A549 (cell line): Measurements from ENCODE around the gene DDX49. TPM values are rescaled to one million over a fixed set of nuclear protein-coding genes. Genes with fewer than 3 reads are reported as not detected.

Experiments used
- ATAC-seq, 2 experiments: fragments of 200-7000 bp in 1 of 2; fragments of >200 bp in 1 of 2; cut with Nextera tagmentation in 1 of 2; cut with Tn5 transposase in 1 of 2; 3 replicates each; pipeline versions ENCODE4 v1.8.0 to v1.9.1; 2018 to 2020; ENCODE audit warnings: mild to moderate bottlenecking in 1 of 2, moderate library complexity in 1 of 2
- CTCF ChIA-PET: fragments of 300-600 bp; sonication (Branson Sonifier 250); formaldehyde crosslinking; extraction: SDS; loops from one replicate; lab custom pipeline; 2021; ENCODE audit warnings: antibody characterized with exemption, inconsistent platforms; lab: Yijun Ruan, JAX
- POLR2A ChIA-PET: fragments of 350-600 bp; formaldehyde crosslinking; extraction: SDS; loops from one replicate; lab custom pipeline; 2021; ENCODE audit warnings: antibody characterized with exemption, inconsistent platforms; lab: Yijun Ruan, JAX
- DNase-seq, 2 experiments: peaks; one replicate each; pipeline versions ENCODE4 v3.0.0 to v3.0.0-alpha.2; 2011 to 2016; ENCODE audit warnings: low read depth in 1 of 2, low spot score in 1 of 2
- FAIRE-seq: peaks from 2 replicates; lab custom pipeline; 2011; peaks lifted over from hg19 to GRCh38; lab: Jason Lieb, UNC
- H3K27ac ChIP-seq, 2 experiments: fragments of >200 bp; sonication (Bioruptor Twin); formaldehyde crosslinking; 3 replicates each; pipeline ENCODE4 v1.5.1; 2016 to 2017
- H3K4me1 ChIP-seq: fragments of >200 bp; sonication (Bioruptor Twin); formaldehyde crosslinking; 3 replicates; pipeline ENCODE4 v1.6.1; 2016
- H3K4me2 ChIP-seq: fragments of >200 bp; sonication (Bioruptor Twin); formaldehyde crosslinking; 3 replicates; pipeline ENCODE4 v1.6.1; 2016
- H3K4me3 ChIP-seq: fragments of >200 bp; sonication (Bioruptor Twin); formaldehyde crosslinking; 3 replicates; pipeline ENCODE4 v1.5.1; 2016
- H3K9me3 ChIP-seq: fragments of >200 bp; sonication (Bioruptor Twin); formaldehyde crosslinking; 3 replicates; pipeline ENCODE4 v1.6.1; 2016
- CEBPB ChIP-seq, 2 experiments: fragments of >200 bp in 1 of 2; sonication (Bioruptor Twin) in 1 of 2; formaldehyde crosslinking in 1 of 2; IDR thresholded peaks; 2 replicates each; pipeline ENCODE4 v1.6.1; 2012 to 2016
- CHD4 ChIP-seq: fragments of 200-600 bp; sonication (generic); IDR thresholded peaks from 2 replicates; pipeline ENCODE4 v1.6.1; 2016; ENCODE audit warnings: antibody characterized with exemption, mild to moderate bottlenecking, borderline replicate concordance
- EHF ChIP-seq: fragments of 250-450 bp; sonication (Bioruptor Pico); IDR thresholded peaks from 2 replicates; pipeline ENCODE4 v1.5.0; 2020; ENCODE audit warnings: mild to moderate bottlenecking
- ELK1 ChIP-seq: fragments of 150-350 bp; IDR thresholded peaks from 2 replicates; pipeline ENCODE4 v1.6.1; 2014; ENCODE audit warnings: low read depth, mild to moderate bottlenecking, low read length
- ESRRA ChIP-seq: fragments of 150-350 bp; IDR thresholded peaks from 2 replicates; pipeline ENCODE4 v1.6.1; 2014; ENCODE audit warnings: mild to moderate bottlenecking, low read length, borderline replicate concordance
- FOSL2 ChIP-seq, 2 experiments: fragments of 450-650 bp in 1 of 2; fragments of >200 bp in 1 of 2; sonication (Bioruptor Twin) in 1 of 2; formaldehyde crosslinking; IDR thresholded peaks; 2 replicates each; pipeline versions ENCODE4 v1.5.0 to v1.6.1; 2016 to 2020; ENCODE audit warnings: mild to moderate bottlenecking in 1 of 2, moderate library complexity in 1 of 2
- HEYL ChIP-seq: fragments of 250-450 bp; sonication (Bioruptor Pico); IDR thresholded peaks from 2 replicates; pipeline ENCODE4 v1.8.0; 2021; ENCODE audit warnings: mild to moderate bottlenecking, moderate library complexity
- HMGXB4 ChIP-seq: fragments of 250-450 bp; sonication (Bioruptor Pico); IDR thresholded peaks from 2 replicates; pipeline ENCODE4 v1.5.0; 2021; ENCODE audit warnings: mild to moderate bottlenecking, moderate library complexity, borderline replicate concordance
- JUNB ChIP-seq: fragments of >200 bp; sonication (Bioruptor Twin); formaldehyde crosslinking; IDR thresholded peaks from 2 replicates; pipeline ENCODE4 v1.6.1; 2016
- KDM1A ChIP-seq: fragments of 200-600 bp; sonication (generic); IDR thresholded peaks from 2 replicates; pipeline ENCODE4 v1.6.1; 2016; ENCODE audit warnings: low read depth, mild to moderate bottlenecking
- MAFK ChIP-seq: fragments of 450-650 bp; IDR thresholded peaks from 2 replicates; pipeline ENCODE4 v1.6.1; 2014; ENCODE audit not compliant: partially characterized antibody
- NPAS2 ChIP-seq: fragments of 250-450 bp; sonication (Bioruptor Pico); IDR thresholded peaks from 2 replicates; pipeline ENCODE4 v1.8.0; 2022; ENCODE audit warnings: mild to moderate bottlenecking, moderate library complexity, borderline replicate concordance
- POLR2A ChIP-seq: IDR thresholded peaks from 2 replicates; pipeline ENCODE4 v1.6.1; 2012; ENCODE audit warnings: mild to moderate bottlenecking, low read length
- RAD21 ChIP-seq, 2 experiments: fragments of >200 bp in 1 of 2; sonication (Bioruptor Twin) in 1 of 2; formaldehyde crosslinking in 1 of 2; IDR thresholded peaks in 1 of 2; conservative IDR thresholded peaks in 1 of 2; 2 replicates in 1 of 2; 3 replicates in 1 of 2; pipeline ENCODE4 v1.6.1; 2012 to 2018; ENCODE audit warnings: inconsistent platforms in 1 of 2
- SREBF2 ChIP-seq: fragments of 450-650 bp; IDR thresholded peaks from 2 replicates; pipeline ENCODE4 v1.6.1; 2014; ENCODE audit warnings: mild to moderate bottlenecking, moderate library complexity
- TFCP2L1 ChIP-seq: fragments of 250-450 bp; sonication (Bioruptor Pico); IDR thresholded peaks from 2 replicates; pipeline ENCODE4 v1.5.0; 2021; ENCODE audit warnings: mild to moderate bottlenecking
- TP53 ChIP-seq: fragments of 250-450 bp; sonication (Bioruptor Pico); IDR thresholded peaks from 2 replicates; pipeline ENCODE4 v1.5.0; 2021; ENCODE audit warnings: mild to moderate bottlenecking, moderate library complexity
- USF2 ChIP-seq: fragments of 450-650 bp; IDR thresholded peaks from 2 replicates; pipeline ENCODE4 v1.6.1; 2014; ENCODE audit warnings: antibody characterized with exemption
- ZNF302 ChIP-seq: fragments of 250-450 bp; sonication (Bioruptor Pico); IDR thresholded peaks from 2 replicates; pipeline ENCODE4 v1.9.0; 2021; ENCODE audit warnings: inconsistent platforms, mild to moderate bottlenecking, moderate library complexity
- WGBS: methylation state at CpG from one replicate; pipeline ENCODE4 v1.1.6; 2017; ENCODE audit errors: missing lambda C conversion rate; 5-methylcytosine and 5-hydroxymethylcytosine counted together
- polyA plus RNA-seq, 4 experiments: library from polyadenylated mRNA; depleted of rRNA in 3 of 4; stranded (reverse); fragments of >200 nt; fragmentation: RNase III in 1 of 4; extraction: RNeasy Plus Mini Kit Qiagen cat#74134 plus additional on column Dnase treatment in 1 of 4; gene quantifications; 2 replicates in 3 of 4; 3 replicates in 1 of 4; pipeline ENCODE4 v1.2.3, GENCODE V29; 2011 to 2017

DDX49 gene
- polyA plus RNA-seq, 2 of the 4 experiments (the other 2 are of a cell fraction): 23.4 to 31.5 TPM

- ATAC-seq (no peak), FAIRE-seq (no peak), DNase-seq (no peak)
- CTCF ChIA-PET: interaction anchor here (0.7 to 1.3 kb wide), 6 partner anchors 8 to 29 kb away, joined by 3 to 6 read pairs (median 4); partner anchors contain the start of gene CERS1
- Histone ChIP-seq H3K9me3 (no peaks in the 10 kb centered on the region), H3K27ac (no peak overlapping the region), H3K4me3 (no peak overlapping the region), H3K4me1 (no peaks in the 10 kb centered on the region), H3K4me2 (no peak overlapping the region)
- no peak for TF ChIP-seq RAD21 (conservative IDR thresholded peaks at IDR 0.05 in 1 of 2, IDR thresholded peaks at IDR 0.05 in 1 of 2)
- TF ChIP-seq CEBPB (IDR thresholded peaks at IDR 0.05): no peak
- TF ChIP-seq EHF: no peak
- no peak for TF ChIP-seq JUNB
- TF ChIP-seq CHD4: no peak
- no peak for TF ChIP-seq KDM1A
- no peak for TF ChIP-seq NPAS2 (CRISPR knock-in tag)
- no peak for TF ChIP-seq TFCP2L1 (CRISPR knock-in tag)
- TF ChIP-seq ELK1: no peak
- TF ChIP-seq HEYL (CRISPR knock-in tag): no peak
- no peak for TF ChIP-seq USF2
- POLR2A ChIA-PET: no interaction called here
- 100% methylated on average over 2 of the region's 25 CpGs for WGBS
Measured at GRCh38 chr19:18904334-18905057, 15.0 kb upstream of the DDX49 start.

- DNase-seq (no peak), FAIRE-seq (no peak), ATAC-seq (no peak)
- no peak for TF ChIP-seq SREBF2
- TF ChIP-seq ZNF302 (CRISPR knock-in tag): no peak
- no peak for TF ChIP-seq MAFK
- Histone ChIP-seq H3K9me3 (no peaks in the 10 kb centered on the region), H3K4me2 (no peak overlapping the region), H3K4me3 (no peak overlapping the region), H3K4me1 (no peaks in the 10 kb centered on the region), H3K27ac (no peak overlapping the region)
- 82% methylated on average over 3 of the region's 8 CpGs for WGBS
- CTCF ChIA-PET: interaction anchor here (0.7 to 1.3 kb wide), 4 partner anchors 9 to 29 kb away, joined by 3 to 5 read pairs (median 4); partner anchors contain the start of gene CERS1
- POLR2A ChIA-PET: no interaction called here
Measured at GRCh38 chr19:18905058-18905456, 14.5 kb upstream of the DDX49 start.

GRCh38 chr19:18905513-18906236 is 13.8 kb upstream of the DDX49 start:
- CTCF ChIA-PET: interaction anchor here (1.2 to 1.3 kb wide), 2 partner anchors 11 to 13 kb away, joined by 3 to 4 read pairs; no protein-coding TSS in a partner anchor
- ATAC-seq (no peak; a peak in 1 of 6 replicates), FAIRE-seq (no peak), DNase-seq (no peak)
- Histone ChIP-seq H3K9me3 (no peaks in the 10 kb centered on the region), H3K4me2 (no peak overlapping the region), H3K27ac (no peak overlapping the region), H3K4me1 (no peaks in the 10 kb centered on the region), H3K4me3 (no peak overlapping the region)
- POLR2A ChIA-PET: no interaction called here
- WGBS: 97% methylated on average over 15 of the region's 26 CpGs
- TF ChIP-seq ESRRA (no peak), FOSL2 (IDR thresholded peaks at IDR 0.05) (no peak), FOSL2 (CRISPR knock-in tag; IDR thresholded peaks at IDR 0.05) (no peak), HMGXB4 (CRISPR knock-in tag) (no peak), CHD4 (no peak), TP53 (CRISPR knock-in tag) (no peak), POLR2A (no peak), JUNB (no peak), HEYL (CRISPR knock-in tag) (no peak)
